OCI-LY7 (cell line): ENCODE results near the gene RRP9. TPM values are rescaled to one million over a fixed set of nuclear protein-coding genes. Genes with fewer than 3 reads are reported as not detected.

ENCODE experiments used
- BruUV-seq: library from RNA; stranded (reverse); fragments of 400-500 nt; replicated peaks from 2 replicates; lab custom pipeline; 2021; lab: Mats Ljungman, UMichigan
- CTCF ChIA-PET: fragments of 300-600 bp; sonication (Branson Sonifier 250); formaldehyde crosslinking; loops from one replicate; lab custom pipeline; 2022; ENCODE audit warnings: antibody characterized with exemption; ENCODE audit not compliant: unreplicated experiment; lab: Charles Lee
- POLR2A ChIA-PET: fragments of 300-600 bp; sonication (Branson Sonifier 250); formaldehyde crosslinking; loops from one replicate; lab custom pipeline; 2022; ENCODE audit warnings: antibody characterized with exemption; lab: Charles Lee
- DNase-seq: peaks from one replicate; pipeline ENCODE4 v3.0.0-alpha.2; 2015; ENCODE audit warnings: low spot score
- H2AFZ ChIP-seq: fragments of 200-600 bp; sonication (generic), shearing (Covaris generic); 2 replicates; pipeline ENCODE4 v1.6.1; 2014; ENCODE audit warnings: mild to moderate bottlenecking, antibody characterized with exemption, low read length, moderate library complexity
- H3K27ac ChIP-seq: fragments of 200-600 bp; sonication (generic); 2 replicates; pipeline ENCODE4 v1.5.1; 2014; ENCODE audit warnings: mixed run types, low read depth, mild to moderate bottlenecking, moderate library complexity, low read length, inconsistent platforms; ENCODE audit not compliant: poor library complexity, severe bottlenecking
- H3K36me3 ChIP-seq: fragments of 200-600 bp; sonication (generic); 2 replicates; pipeline ENCODE4 v1.6.1; 2014; ENCODE audit warnings: mild to moderate bottlenecking, antibody characterized with exemption, low read length, moderate library complexity, mixed read lengths; ENCODE audit not compliant: insufficient read depth
- H3K4me1 ChIP-seq: fragments of 200-600 bp; sonication (generic); 2 replicates; pipeline ENCODE4 v1.5.1; 2014; ENCODE audit warnings: mild to moderate bottlenecking, low read length; ENCODE audit not compliant: insufficient read depth, poor library complexity, severe bottlenecking
- H3K4me2 ChIP-seq: fragments of 200-600 bp; sonication (generic); 2 replicates; pipeline ENCODE4 v1.6.1; 2014; ENCODE audit warnings: mild to moderate bottlenecking, low read length
- H3K4me3 ChIP-seq: fragments of 200-600 bp; sonication (generic); 2 replicates; pipeline ENCODE4 v1.5.1; 2014; ENCODE audit warnings: mild to moderate bottlenecking, low read depth, low read length; ENCODE audit not compliant: poor library complexity, severe bottlenecking
- H3K79me2 ChIP-seq: fragments of 200-600 bp; sonication (generic); 2 replicates; pipeline ENCODE4 v1.6.1; 2016; ENCODE audit warnings: low read depth, mild to moderate bottlenecking, low read length, moderate library complexity, mixed read lengths; ENCODE audit not compliant: insufficient read depth
- H3K9me2 ChIP-seq: fragments of 200-600 bp; sonication (generic); 2 replicates; pipeline ENCODE4 v1.6.1; 2016; ENCODE audit warnings: mild to moderate bottlenecking, low read length, mixed read lengths; ENCODE audit not compliant: insufficient read depth
- H3K9me3 ChIP-seq: fragments of 200-600 bp; sonication (generic); 2 replicates; pipeline ENCODE4 v1.6.1; 2014; ENCODE audit warnings: mild to moderate bottlenecking, mixed run types, low read length, mixed read lengths
- H4K20me1 ChIP-seq: fragments of 200-600 bp; sonication (generic); 2 replicates; pipeline ENCODE4 v1.6.1; 2014; ENCODE audit warnings: mild to moderate bottlenecking, antibody characterized with exemption, low read length, moderate library complexity, mixed read lengths; ENCODE audit not compliant: insufficient read depth
- CTCF ChIP-seq: fragments of 200-600 bp; sonication (generic); conservative IDR thresholded peaks from 2 replicates; pipeline ENCODE4 v1.5.1; 2014; ENCODE audit warnings: mild to moderate bottlenecking, antibody characterized with exemption, low read length, moderate library complexity, mixed read lengths
- EZH2phosphoT487 ChIP-seq: fragments of 200-600 bp; sonication (generic); IDR thresholded peaks from 2 replicates; pipeline ENCODE4 v1.6.1; 2018; ENCODE audit warnings: low read depth, borderline replicate concordance, mild to moderate bottlenecking, mixed run types, antibody characterized with exemption, low read length, moderate library complexity, mixed read lengths
- intact Hi-C: fragments of 100-400 bp; cut with micrococcal nuclease; formaldehyde crosslinking; loops from one replicate; pipeline ENCODE4 v1.10.0; 2022; ENCODE audit not compliant: unreplicated experiment
- total RNA-seq, 2 experiments: library from RNA; depleted of rRNA in 1 of 2; stranded (reverse); fragments of >200 nt in 1 of 2; shearing (Covaris generic) in 1 of 2; gene quantifications; 2 replicates each; pipeline ENCODE4 v1.2.3, GENCODE V29; 2014 to 2022

The RRP9 gene
- total RNA-seq, 2 experiments from 2014 or later: 34.4 to 41.1 TPM

GRCh38 chr3:51948016-51948580 lies 6.4 kb upstream of the RRP9 start:
- H4K20me1 ChIP-seq: no peaks in the 10 kb centered on the region
- no TSS peak for BruUV-seq
- H3K9me3 ChIP-seq: no peaks in the 10 kb centered on the region
- POLR2A ChIA-PET: no interaction called here
- CTCF ChIA-PET: no interaction called here
- H3K4me1 ChIP-seq: peaks cover 2% of the 10 kb centered on the region
- H3K9me2 ChIP-seq: no peaks in the 10 kb centered on the region
- no peak overlapping the region for H3K27ac ChIP-seq
- no peak for DNase-seq
- H2AFZ ChIP-seq: no peak overlapping the region
- H3K4me3 ChIP-seq: no peak overlapping the region
- intact Hi-C loops: no loop called here
- H3K79me2 ChIP-seq: no peaks in the 10 kb centered on the region
- TF ChIP-seq CTCF (no peak), EZH2phosphoT487 (no peak)
- no peak overlapping the region for H3K4me2 ChIP-seq
- no peaks in the 10 kb centered on the region for H3K36me3 ChIP-seq

DNA sequence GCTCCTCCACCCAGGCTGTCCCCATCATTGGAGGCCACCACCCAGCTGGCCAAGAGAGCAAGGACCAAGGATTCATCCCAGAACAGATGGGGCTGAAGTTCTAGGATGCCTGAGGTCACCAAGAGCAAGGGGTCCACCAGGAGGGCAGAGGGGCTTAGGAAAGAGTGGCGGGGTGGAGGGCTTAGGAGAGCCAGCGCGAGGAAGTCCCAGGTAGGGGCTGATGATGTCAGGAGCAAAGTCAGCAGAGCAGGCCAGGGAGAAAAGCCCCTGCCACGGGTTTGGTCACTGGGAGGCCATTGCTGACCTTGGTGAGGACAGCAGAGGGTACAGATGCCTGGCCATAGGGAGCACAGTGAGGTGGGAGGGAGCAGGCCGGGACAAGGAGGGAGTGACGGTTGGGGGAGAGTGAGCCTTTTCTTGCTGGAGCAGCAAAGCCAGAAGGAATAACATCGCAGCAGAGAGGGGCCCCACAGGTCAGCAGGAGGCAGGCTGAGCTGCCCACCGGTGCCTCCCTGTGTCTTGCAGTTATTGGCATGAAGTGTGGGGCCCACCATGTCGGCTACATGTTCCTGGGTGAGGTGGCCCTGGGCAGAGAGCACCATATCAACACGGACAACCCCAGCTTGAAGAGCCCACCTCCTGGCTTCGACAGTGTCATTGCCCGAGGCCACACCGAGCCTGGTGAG lies 5.7 kb upstream of the RRP9 start:
- intact Hi-C loops: no loop called here
- ChIA-PET CTCF (interaction anchor here (0.8 kb wide), 1 partner anchor 18 kb away, joined by 3 read pairs; no protein-coding TSS in a partner anchor), POLR2A (no interaction called here)
- H3K4me2 ChIP-seq: no peak overlapping the region
- TF ChIP-seq EZH2phosphoT487 (no peak), CTCF (no peak)
- H3K9me3 ChIP-seq: no peaks in the 10 kb centered on the region
- H3K4me1 ChIP-seq: peaks cover 10% of the 10 kb centered on the region
- no peaks in the 10 kb centered on the region for H3K9me2 ChIP-seq
- no peak overlapping the region for H2AFZ ChIP-seq
- no peaks in the 10 kb centered on the region for H4K20me1 ChIP-seq
- H3K4me3 ChIP-seq: no peak overlapping the region
- H3K79me2 ChIP-seq: no peaks in the 10 kb centered on the region
- no peaks in the 10 kb centered on the region for H3K36me3 ChIP-seq
- DNase-seq: no peak
- no peak overlapping the region for H3K27ac ChIP-seq
- BruUV-seq: no TSS peak

GRCh38 chr3:51946796-51947195 lies 5.1 kb upstream of the RRP9 start:
- Histone ChIP-seq H3K79me2 (no peaks in the 10 kb centered on the region), H3K27ac (no peak overlapping the region), H3K4me1 (peaks cover 11% of the 10 kb centered on the region), H3K9me3 (no peaks in the 10 kb centered on the region), H3K36me3 (no peaks in the 10 kb centered on the region), H3K4me3 (no peak overlapping the region), H3K4me2 (no peak overlapping the region), H3K9me2 (no peaks in the 10 kb centered on the region), H4K20me1 (no peaks in the 10 kb centered on the region), H2AFZ (no peak overlapping the region)
- BruUV-seq: no TSS peak
- CTCF ChIA-PET: interaction anchor here (0.8 kb wide), 1 partner anchor 19 kb away, joined by 3 read pairs; no protein-coding TSS in a partner anchor
- TF ChIP-seq EZH2phosphoT487 (no peak), CTCF (no peak)
- intact Hi-C loops: no loop called here
- no peak for DNase-seq
- POLR2A ChIA-PET: no interaction called here
